Measurements from ENCODE around the gene FOXK2.
A peak's percentile ranks its signal among the peaks of the same experiment; 100 is the strongest.

Gene FOXK2

DNA sequence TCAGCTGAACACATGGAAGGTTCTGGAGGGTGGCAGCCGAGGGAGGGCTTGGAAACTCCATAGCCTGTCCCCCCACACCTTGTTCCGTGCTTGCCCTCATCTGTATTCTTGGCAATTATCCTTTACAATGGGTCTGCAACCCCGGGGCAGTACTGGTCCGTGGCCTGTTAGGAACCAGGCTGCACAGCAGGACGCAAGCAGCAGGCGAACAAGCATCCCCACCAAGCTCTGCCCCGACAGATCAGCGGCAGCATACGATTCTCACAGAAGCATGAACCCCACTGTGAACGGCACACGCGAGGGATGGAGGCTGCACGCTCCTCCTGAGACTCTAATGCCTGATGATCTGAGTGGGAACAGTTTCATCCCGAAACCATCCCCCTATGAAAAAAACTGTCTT is 122.5 kb downstream of the FOXK2 start:
- DNase-seq (ENCODE audit: low read depth): no peak
- no peak overlapping the region for H3K4me3 ChIP-seq (ENCODE audit: low read depth, low read length)
- TF ChIP-seq, protein P1, sequence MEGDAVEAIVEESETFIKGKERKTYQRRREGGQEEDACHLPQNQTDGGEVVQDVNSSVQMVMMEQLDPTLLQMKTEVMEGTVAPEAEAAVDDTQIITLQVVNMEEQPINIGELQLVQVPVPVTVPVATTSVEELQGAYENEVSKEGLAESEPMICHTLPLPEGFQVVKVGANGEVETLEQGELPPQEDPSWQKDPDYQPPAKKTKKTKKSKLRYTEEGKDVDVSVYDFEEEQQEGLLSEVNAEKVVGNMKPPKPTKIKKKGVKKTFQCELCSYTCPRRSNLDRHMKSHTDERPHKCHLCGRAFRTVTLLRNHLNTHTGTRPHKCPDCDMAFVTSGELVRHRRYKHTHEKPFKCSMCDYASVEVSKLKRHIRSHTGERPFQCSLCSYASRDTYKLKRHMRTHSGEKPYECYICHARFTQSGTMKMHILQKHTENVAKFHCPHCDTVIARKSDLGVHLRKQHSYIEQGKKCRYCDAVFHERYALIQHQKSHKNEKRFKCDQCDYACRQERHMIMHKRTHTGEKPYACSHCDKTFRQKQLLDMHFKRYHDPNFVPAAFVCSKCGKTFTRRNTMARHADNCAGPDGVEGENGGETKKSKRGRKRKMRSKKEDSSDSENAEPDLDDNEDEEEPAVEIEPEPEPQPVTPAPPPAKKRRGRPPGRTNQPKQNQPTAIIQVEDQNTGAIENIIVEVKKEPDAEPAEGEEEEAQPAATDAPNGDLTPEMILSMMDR (IDR thresholded peaks at IDR 0.05; ENCODE audit: insufficient read depth, low read depth, low read length, missing control alignments): no peak

DNA sequence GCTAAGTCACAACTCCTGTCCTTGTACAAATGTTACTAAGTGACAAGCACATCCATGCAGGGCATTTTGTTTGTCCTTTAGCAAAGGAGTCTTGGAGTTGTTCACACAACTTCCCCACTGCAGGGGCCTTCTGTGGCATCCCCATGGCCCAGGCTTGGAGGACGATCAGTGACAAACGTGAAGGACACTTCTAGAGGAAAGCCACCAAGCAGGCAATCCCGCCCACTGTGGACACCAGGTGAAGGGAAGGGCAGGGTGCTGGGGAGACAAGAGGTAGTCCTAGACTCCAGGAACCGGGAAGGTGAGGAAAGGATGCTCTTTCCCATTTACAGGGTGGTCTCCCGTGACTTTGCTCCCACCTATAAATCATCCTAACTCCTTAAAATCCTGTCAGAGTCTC is 124.6 kb downstream of the FOXK2 start:
- no peak overlapping the region for H3K4me3 ChIP-seq (ENCODE audit: low read depth, low read length)
- TF ChIP-seq, protein P1 (IDR thresholded peaks at IDR 0.05; ENCODE audit: insufficient read depth, low read depth, low read length, missing control alignments): no peak
- no peak for DNase-seq (ENCODE audit: low read depth)

- no peak for DNase-seq (ENCODE audit: low read depth)
- H3K4me3 ChIP-seq (ENCODE audit: low read depth, low read length): no peak overlapping the region
- TF ChIP-seq, protein P1 (IDR thresholded peaks at IDR 0.05; ENCODE audit: insufficient read depth, low read depth, low read length, missing control alignments): no peak
These were observed 126.0 kb downstream of the FOXK2 start for GRCh38 chr17:82645516-82645915.

DNA sequence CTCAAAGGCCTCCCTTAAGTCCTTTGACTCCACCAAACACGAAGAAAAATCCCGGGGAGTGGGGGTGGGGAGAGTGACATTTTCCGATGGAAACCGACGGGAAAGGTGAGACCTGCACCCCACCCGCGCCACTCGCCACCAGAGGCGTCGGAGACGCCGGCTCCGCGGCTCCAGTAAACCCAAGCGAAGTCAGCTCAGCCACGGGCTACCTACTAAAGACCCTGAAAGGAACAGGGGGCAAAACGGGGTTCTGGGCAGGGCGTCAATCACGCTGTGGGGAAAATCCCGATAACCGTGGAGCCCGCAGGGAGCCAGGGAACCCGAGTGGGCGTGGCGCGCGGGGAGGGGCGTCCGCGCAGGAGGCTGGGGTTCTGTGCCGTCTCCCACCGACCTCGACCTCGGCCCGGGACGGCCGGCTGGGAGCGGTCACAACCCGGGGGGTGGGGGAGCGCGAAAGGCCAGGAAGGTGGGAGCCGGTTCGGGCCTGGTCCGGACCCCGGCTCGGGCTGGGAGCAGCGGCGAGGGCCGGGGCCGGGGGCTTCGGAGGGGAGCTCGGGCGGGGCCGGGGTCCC is 128.1 kb downstream of the FOXK2 start:
- TF ChIP-seq, protein P1 (IDR thresholded peaks at IDR 0.05; ENCODE audit: insufficient read depth, low read depth, low read length, missing control alignments): peak; percentile 5
- DNase-seq (ENCODE audit: low read depth): peak; percentile 36
- H3K4me3 ChIP-seq (ENCODE audit: low read depth, low read length): peak overlapping the region; percentile 91

GRCh38 chr17:82648165-82648668 is 128.7 kb downstream of the FOXK2 start, which contains the start of gene WDR45B:
Gene WDR45B, minus strand, starts transcription at chr17:82648444. Its CDS starts 104 bp downstream, at chr17:82648340.
- DNase-seq (ENCODE audit: low read depth): peak; percentile 99
- TF ChIP-seq, protein P1 (IDR thresholded peaks at IDR 0.05; ENCODE audit: insufficient read depth, low read depth, low read length, missing control alignments): no peak
- H3K4me3 ChIP-seq (ENCODE audit: low read depth, low read length): peak within 1 kb of the TSS; percentile 91

DNA sequence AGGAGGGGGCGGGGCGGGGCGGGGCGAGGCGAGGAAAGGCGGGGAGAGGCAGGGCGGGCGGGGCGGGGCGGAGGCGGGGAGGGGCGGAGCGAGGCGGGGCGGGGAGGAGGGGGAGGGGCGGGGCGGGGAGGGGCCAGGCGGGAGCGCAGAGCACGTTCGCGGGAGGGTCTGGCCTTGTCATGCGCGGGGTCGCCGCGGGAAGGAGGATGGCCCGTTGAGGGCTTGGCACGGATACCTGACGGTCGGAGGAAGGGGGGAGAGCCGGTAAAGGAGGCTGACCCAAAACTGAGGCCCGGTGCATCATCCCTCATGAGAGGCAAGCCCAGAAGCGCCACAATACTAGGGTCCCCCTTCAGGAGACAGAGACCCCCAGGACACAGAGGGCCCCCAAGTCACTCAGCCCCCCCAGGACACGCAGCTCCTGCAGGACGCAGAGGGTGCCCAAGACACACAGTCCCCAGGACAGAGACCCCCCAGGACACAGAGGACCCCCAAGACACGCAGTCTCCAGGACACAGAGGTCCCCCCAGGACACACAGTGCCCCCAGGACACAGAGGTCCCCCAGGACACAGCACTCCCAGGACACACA is 129.3 kb downstream of the FOXK2 start:
- TF ChIP-seq, protein P1 (IDR thresholded peaks at IDR 0.05; ENCODE audit: insufficient read depth, low read depth, low read length, missing control alignments): no peak

More for the DNA sequence above, 129.3 kb downstream of the FOXK2 start:
- no peak for DNase-seq (ENCODE audit: low read depth)
- peak overlapping the region; percentile 68 for H3K4me3 ChIP-seq (ENCODE audit: low read depth, low read length)
